Measurements from ENCODE around the gene ERBB3. TPM values are rescaled to one million over a fixed set of nuclear protein-coding genes. Genes with fewer than 3 reads are reported as not detected.
"Not testable (repeated sequence)": the region's sequence is repeated elsewhere in the genome, so short reads cannot be mapped to it uniquely, and the experiment has no call there.

Gene ERBB3
- total and polyA plus RNA-seq, 8 donors = 29.5 to 106 (median 50.3) TPM

DNA sequence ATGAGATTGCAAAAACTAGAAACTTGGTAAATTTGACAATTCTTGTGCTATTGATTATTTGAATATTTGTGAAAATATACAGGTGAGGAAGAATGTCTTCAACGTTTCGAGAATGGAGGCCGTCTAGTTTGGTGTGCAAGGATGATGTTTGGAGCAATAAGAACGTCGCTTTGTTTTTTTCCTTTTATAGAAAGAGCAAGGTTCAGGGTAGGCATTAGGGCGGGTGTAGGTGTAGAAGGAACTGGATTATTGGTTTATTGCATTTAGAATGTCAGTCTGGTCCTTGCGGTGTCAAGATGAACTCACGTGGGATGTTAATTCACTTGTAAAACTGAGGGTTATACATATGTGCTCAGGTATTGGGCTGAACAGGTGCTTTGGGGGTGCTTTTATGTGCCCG is 37.1 kb upstream of the ERBB3 start:
- H3K27ac ChIP-seq = peak overlapping the region in 2 of 4 donors; percentile 89 to 90
- TF ChIP-seq, protein P1, sequence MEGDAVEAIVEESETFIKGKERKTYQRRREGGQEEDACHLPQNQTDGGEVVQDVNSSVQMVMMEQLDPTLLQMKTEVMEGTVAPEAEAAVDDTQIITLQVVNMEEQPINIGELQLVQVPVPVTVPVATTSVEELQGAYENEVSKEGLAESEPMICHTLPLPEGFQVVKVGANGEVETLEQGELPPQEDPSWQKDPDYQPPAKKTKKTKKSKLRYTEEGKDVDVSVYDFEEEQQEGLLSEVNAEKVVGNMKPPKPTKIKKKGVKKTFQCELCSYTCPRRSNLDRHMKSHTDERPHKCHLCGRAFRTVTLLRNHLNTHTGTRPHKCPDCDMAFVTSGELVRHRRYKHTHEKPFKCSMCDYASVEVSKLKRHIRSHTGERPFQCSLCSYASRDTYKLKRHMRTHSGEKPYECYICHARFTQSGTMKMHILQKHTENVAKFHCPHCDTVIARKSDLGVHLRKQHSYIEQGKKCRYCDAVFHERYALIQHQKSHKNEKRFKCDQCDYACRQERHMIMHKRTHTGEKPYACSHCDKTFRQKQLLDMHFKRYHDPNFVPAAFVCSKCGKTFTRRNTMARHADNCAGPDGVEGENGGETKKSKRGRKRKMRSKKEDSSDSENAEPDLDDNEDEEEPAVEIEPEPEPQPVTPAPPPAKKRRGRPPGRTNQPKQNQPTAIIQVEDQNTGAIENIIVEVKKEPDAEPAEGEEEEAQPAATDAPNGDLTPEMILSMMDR (IDR thresholded peaks at IDR 0.05) = no peak
- intact Hi-C loops (cut with DNase I) = no loop called here
- H3K4me3 ChIP-seq = peak overlapping the region; percentile 34 to 92 (median 69)
- FAIRE-seq = no peak
- 13 to 16% methylated on average over 9 of the region's 9 CpGs for WGBS, 2 donors
- ATAC-seq = no peak
- no peak for DNase-seq
- H3K27me3 ChIP-seq = no peaks in the 10 kb centered on the region
- peaks cover 6 to 19% (median 12%) of the 10 kb centered on the region in 3 donors for H3K36me3 ChIP-seq
- H3K9me3 ChIP-seq = no peaks in the 10 kb centered on the region
- peaks cover 5 to 12% (median 5%) of the 10 kb centered on the region in 3 donors for H3K4me1 ChIP-seq

GRCh38 chr12:56046027-56046780 is 33.8 kb upstream of the ERBB3 start:
- intact Hi-C loops (cut with DNase I) = no loop called here
- Histone ChIP-seq H3K36me3 (peaks cover 6 to 19% (median 12%) of the 10 kb centered on the region in 3 donors), H3K27me3 (no peaks in the 10 kb centered on the region), H3K9me3 (no peaks in the 10 kb centered on the region), H3K4me3 (no peak overlapping the region), H3K4me1 (peaks cover 0 to 9% (median under 1%) of the 10 kb centered on the region in 3 donors), H3K27ac (no peak overlapping the region)
- FAIRE-seq (no peak), DNase-seq (no peak), ATAC-seq (no peak)
- TF ChIP-seq, protein P1 (IDR thresholded peaks at IDR 0.05) = no peak
- WGBS, 2 donors = 70 to 76% methylated on average over 9 of the region's 9 CpGs

DNA sequence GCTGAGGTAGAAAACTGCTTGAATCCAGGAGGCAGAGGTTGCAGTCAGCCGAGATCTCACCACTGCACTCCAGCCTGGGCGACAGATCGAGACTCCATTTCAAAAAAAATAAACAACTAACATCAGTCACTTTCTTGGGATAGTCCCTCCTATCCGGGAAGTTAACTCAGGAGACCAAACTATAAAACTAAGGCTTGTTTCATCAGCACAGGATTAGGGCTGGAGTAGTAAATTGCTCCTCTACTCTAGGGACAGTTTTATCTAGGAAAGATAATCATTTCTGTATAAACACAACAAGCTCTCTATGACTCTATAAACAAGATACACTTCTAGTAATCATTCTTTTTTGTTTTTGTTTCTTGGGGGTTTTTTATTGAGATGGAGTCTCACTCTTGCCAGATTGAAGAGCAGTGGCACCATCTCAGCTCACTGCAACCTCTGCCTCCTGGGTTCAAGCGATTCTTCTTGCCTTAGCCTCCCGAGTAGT is 26.5 kb upstream of the ERBB3 start:
- Histone ChIP-seq H3K27ac (no peak overlapping the region), H3K36me3 (no peaks in the 10 kb centered on the region), H3K27me3 (no peaks in the 10 kb centered on the region), H3K4me1 (no peaks in the 10 kb centered on the region), H3K9me3 (no peaks in the 10 kb centered on the region), H3K4me3 (no peak overlapping the region)
- FAIRE-seq (no peak), ATAC-seq (no peak), DNase-seq (no peak)
- 83 to 91% methylated on average over 6 of the region's 6 CpGs for WGBS, 2 donors
- intact Hi-C loops (cut with DNase I) = no loop called here
- TF ChIP-seq, protein P1 (IDR thresholded peaks at IDR 0.05) = no peak

- not testable (repeated sequence) for DNase-seq, ATAC-seq
Observed at GRCh38 chr12:56059964-56060363, 20.0 kb upstream of the ERBB3 start.

DNA sequence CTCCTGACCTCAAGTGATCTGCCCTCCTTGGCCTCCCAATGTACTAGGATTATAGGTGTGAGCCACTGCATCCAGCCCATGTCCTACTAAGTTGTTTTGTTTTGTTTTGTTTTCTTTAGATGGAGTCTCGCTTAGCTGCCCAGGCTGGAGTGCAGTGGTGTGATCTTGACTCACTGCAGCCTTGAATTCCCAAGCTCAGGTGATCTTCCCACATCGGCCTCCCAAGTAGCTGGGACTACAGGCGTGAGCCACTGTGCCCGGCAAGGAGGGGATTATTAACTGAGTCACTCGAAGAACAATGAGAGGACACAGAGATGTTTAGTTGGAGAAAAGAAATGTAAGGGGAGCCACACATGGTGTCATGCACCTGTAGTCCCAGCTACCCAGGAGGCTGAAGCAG is 18.0 kb upstream of the ERBB3 start:
- H3K4me3 ChIP-seq = no peak overlapping the region
- WGBS, 2 donors = 55 to 69% methylated on average over 5 of the region's 5 CpGs
- FAIRE-seq (no peak), DNase-seq (no peak), ATAC-seq (no peak)
- intact Hi-C loops (cut with DNase I) = no loop called here
- H3K36me3 ChIP-seq = no peaks in the 10 kb centered on the region
- H3K27ac ChIP-seq = no peak overlapping the region
- no peaks in the 10 kb centered on the region for H3K9me3 ChIP-seq
- TF ChIP-seq, protein P1 (IDR thresholded peaks at IDR 0.05) = no peak
- H3K27me3 ChIP-seq = no peaks in the 10 kb centered on the region
- no peaks in the 10 kb centered on the region for H3K4me1 ChIP-seq

More at GRCh38 chr12:56059964-56060363, 20.0 kb upstream of the ERBB3 start:
- H3K9me3 ChIP-seq; intact Hi-C loops (cut with DNase I); H3K27me3 ChIP-seq; H3K27ac ChIP-seq; H3K4me1 ChIP-seq; FAIRE-seq; H3K4me3 ChIP-seq; H3K36me3 ChIP-seq: not testable (repeated sequence)
- 89 to 91% methylated on average over 8 of the region's 8 CpGs for WGBS, 2 donors
